DND-41 (cell line): ENCODE data around the gene PTPRK.

ENCODE experiments used
- CTCF ChIP-seq: IDR thresholded peaks from 2 replicates; pipeline ENCODE4 v1.5.1; 2012; ENCODE audit warnings: borderline replicate concordance, low read length, moderate library complexity, mild to moderate bottlenecking; ENCODE audit not compliant: poor library complexity, severe bottlenecking; ENCODE audit errors: extremely low read depth
- EZH2 ChIP-seq: IDR thresholded peaks from 3 replicates; pipeline ENCODE4 v1.6.1; 2012; ENCODE audit warnings: borderline replicate concordance, low read depth, mild to moderate bottlenecking, moderate library complexity, low read length, inconsistent platforms; ENCODE audit not compliant: severe bottlenecking

- TF ChIP-seq CTCF (no peak), EZH2 (no peak)
Measured at GRCh38 chr6:128479048-128479666, 41.2 kb downstream of the PTPRK start.
